ENCODE results near the gene SPIRE1.
A peak's percentile ranks its signal among the peaks of the same experiment; 100 is the strongest.

Gene SPIRE1

GRCh38 chr18:12657684-12658425, at the start of gene SPIRE1:
Gene SPIRE1, minus strand, starts transcription at chr18:12658107. Its CDS starts 241 bp downstream, at chr18:12657866.
- DNase-seq (ENCODE audit: low read depth in 2 of 2) = no peak

GRCh38 chr18:12703664-12704063, 45.8 kb upstream of the SPIRE1 start:
- DNase-seq (ENCODE audit: low read depth in 2 of 2) = no peak

- DNase-seq (ENCODE audit: low read depth in 2 of 2) = no peak
These were observed 45.2 kb upstream of the SPIRE1 start for GRCh38 chr18:12703096-12703567.

- peak; percentile 67 to 70 for DNase-seq (ENCODE audit: low read depth in 2 of 2)
These were observed 44.6 kb upstream of the SPIRE1 start, which contains the start of the genes CEP76 and PSMG2 for GRCh38 chr18:12702221-12703095. Gene CEP76, minus strand, starts transcription at chr18:12702723. Its CDS starts 175 bp downstream, at chr18:12702548. Gene PSMG2, plus strand, starts transcription at chr18:12703042. Its CDS starts 66 bp downstream, at chr18:12703108.

DNA sequence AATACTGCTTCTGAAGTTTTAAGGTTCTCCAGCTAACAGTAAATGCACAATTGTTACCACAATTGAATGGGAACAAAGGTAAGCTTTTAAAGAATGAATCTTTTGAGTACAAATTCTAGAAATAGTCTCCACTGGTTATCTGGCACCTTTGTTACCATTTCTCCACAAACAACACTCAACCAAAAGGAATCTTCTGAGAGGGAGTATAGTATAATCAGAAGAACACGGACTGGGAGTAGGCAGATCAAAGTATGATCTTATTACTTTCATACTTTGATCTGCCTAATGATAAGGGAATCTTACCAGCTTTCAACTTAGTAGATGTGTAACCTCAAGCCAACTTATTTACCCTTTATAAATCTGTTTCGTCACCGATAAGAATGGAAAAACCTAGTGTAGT, 43.3 kb upstream of the SPIRE1 start:
- DNase-seq (ENCODE audit: low read depth in 2 of 2) = no peak

- no peak for DNase-seq (ENCODE audit: low read depth in 2 of 2)
These were observed 41.8 kb upstream of the SPIRE1 start for GRCh38 chr18:12699747-12700146.

DNA sequence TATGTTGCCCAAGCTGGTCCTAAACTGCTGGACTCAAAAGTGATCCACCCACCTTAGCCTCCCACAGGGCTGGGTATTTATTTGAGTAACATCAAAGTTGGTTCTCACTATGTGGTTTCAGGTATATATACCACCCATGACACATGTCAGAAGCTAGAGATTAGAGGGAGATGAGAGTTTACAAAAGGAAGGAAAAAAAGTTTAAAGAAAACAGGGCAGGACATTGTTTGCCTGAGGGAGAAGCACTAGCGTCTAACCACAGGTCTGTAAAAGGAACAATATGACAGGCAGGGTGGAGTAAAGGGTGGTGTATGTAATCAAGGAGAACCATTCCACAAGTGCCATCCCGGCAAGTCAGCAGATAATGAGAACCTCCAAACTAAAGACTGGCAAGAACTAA, 36.1 kb upstream of the SPIRE1 start:
- DNase-seq (ENCODE audit: low read depth in 2 of 2) = no peak

GRCh38 chr18:12692206-12692605, 34.3 kb upstream of the SPIRE1 start:
- no peak for DNase-seq (ENCODE audit: low read depth in 2 of 2)

- no peak for DNase-seq (ENCODE audit: low read depth in 2 of 2)
These were observed 31.4 kb upstream of the SPIRE1 start for GRCh38 chr18:12689256-12689850.

GRCh38 chr18:12686100-12686499, 28.2 kb upstream of the SPIRE1 start:
- no peak for DNase-seq (ENCODE audit: low read depth in 2 of 2)

GRCh38 chr18:12679183-12679786, 21.4 kb upstream of the SPIRE1 start:
- no peak for DNase-seq (ENCODE audit: low read depth in 2 of 2)

DNA sequence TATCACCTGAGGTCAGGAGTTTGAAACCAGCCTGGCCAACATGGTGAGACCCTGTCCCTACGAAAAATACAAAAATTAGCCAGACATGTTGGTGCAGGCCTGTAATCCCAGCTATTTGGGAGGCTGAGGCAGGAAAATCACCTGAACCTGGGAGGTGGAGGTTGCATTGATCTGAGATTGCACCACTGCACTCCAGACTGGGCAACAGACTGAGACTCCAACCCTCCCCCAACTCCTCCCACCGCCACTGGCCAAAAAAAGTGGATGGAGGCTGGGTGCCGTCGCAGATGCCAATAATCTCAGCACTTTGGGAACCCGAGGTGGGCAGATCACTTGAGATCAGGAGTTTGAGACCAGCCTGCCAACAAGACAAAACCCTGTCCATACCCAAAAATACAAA, 10.1 kb upstream of the SPIRE1 start:
- no peak for DNase-seq (ENCODE audit: low read depth in 2 of 2)

DNA sequence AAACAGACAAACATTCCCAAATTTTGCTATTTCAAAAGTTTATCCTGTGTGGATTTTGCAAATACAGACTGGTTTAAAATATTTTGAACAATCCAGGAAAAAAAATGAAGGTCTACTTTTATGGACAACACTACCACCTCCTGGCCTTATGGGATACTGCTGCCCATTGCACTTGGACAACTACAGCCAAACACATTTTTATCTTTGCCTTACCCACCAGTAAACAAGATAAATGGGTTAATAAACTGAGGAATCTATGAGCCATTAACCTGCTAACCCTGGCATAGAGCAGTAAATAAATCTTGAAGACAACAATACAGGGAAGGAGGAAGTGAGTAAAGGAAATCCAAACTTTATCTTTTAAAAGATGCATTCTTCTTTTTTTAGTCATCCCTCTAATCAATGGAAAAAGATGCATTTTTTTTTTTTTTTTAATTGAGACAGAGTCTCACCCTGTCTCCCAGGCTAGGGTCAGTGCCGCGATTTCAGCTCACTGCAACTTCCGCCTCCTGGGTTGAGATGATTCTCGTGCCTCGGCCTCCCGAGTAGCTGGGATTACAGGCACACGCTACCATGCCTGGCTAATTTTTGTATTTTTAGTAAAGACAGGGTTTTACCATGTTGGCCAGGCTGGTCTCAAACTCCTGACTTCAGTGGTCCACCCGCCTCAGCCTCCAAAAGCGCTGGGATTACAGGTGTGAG, 2.1 kb upstream of the SPIRE1 start:
- no peak for DNase-seq (ENCODE audit: low read depth in 2 of 2)

DNA sequence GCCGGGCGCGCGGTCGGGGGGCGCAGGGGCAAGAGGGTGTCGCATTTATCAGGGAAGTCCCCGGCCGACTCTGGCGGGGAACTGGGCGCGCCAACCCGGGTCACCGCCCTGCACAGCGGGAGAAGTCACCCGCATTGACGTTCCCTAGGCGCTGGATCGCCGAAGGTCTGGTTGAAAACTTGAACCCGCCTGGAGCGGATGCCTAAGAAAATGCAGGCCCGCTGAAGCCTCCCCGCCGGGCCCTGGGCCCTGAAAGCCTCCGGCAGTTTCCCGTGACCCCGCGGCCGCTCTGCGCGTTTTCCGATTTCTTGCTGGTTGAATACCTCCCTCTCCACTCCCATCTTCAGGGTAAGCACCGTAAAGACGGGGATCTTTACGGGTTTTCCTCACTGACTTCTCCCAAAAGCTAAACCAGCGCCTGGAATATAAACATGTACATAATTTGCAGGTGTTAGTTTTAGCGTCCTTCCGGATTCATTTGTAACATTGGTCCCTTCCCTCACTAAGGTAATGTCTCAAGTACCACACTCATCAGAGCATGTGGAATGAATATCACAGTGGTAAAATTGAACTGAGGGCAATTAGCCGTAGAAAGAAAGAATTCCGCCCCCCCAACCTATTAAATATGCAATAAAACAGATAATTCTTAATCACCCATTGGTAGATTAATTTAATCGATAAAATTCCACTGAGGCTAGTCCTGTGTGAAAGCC, 675 bp upstream of the SPIRE1 start:
- DNase-seq (ENCODE audit: low read depth in 2 of 2) = no peak

DNA sequence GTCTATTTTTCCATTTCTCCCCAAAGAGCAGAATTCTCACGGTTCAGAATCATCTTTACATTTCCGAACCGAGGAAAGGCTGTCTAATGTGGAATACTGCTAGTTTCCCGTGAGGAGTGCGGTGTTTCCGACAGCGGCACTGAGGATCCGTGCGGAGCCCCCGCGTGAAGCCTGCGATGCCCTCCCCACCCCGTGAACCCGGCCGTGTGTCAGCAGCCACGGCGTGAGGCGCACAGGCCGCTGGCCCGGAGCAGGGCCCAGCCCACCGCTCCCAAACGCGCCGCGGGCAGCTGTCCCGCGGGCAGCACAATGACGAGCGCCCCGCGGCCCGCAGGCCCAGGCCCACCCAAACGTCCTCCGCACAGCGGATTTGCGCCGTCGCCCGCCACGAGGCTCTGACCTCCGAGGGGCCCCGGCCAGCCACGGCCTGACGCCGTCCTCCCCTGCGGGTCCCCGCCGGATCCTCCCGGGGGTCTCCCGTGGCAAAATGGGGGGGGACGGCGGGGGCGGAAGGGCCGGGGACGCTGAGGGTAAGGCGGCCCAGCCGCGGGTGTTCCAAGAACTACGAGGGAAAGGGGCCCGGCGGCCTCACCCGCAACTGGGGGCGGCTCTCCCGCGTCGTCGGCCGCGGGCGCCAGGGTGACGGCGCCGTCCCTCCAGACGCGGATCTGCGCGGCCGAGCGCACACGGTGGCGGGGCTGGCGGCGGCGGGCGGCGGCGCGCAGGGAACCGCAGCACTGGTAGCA, 796 bp downstream of the SPIRE1 start:
- DNase-seq (ENCODE audit: low read depth in 2 of 2) = no peak

GRCh38 chr18:12656605-12656937, 1.3 kb downstream of the SPIRE1 start:
- DNase-seq (ENCODE audit: low read depth in 2 of 2) = no peak

GRCh38 chr18:12654971-12655370, 2.9 kb downstream of the SPIRE1 start:
- no peak for DNase-seq (ENCODE audit: low read depth in 2 of 2)

DNA sequence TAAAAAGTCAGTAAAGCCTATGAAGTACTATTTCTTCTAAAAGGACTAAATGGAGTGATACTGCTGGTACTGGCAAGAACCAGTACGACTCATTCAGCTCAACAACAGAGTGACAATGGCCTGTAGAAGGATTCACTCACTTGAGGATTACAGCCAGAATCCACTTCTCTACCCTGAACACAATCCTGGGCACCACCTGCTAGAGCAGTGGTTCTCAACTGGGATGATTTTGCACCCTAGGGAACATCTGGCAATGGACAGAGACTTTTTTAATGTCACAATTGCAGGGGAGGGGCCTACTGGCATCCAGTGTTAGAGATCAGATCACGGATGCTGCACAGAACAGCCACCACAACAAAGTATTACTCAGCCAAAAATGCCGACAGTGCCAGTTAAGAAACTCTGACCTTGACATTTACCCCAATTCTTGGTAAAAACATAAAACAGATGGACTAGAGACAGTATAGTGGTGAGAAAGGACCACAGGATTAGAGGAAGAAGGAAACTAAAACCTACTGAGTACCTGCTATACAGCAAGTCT, 5.0 kb downstream of the SPIRE1 start:
- DNase-seq (ENCODE audit: low read depth in 2 of 2) = no peak

GRCh38 chr18:12651651-12652050, 6.3 kb downstream of the SPIRE1 start:
- DNase-seq (ENCODE audit: low read depth in 2 of 2) = no peak

- no peak for DNase-seq (ENCODE audit: low read depth in 2 of 2)
These were observed 10.1 kb downstream of the SPIRE1 start for GRCh38 chr18:12647773-12648172.
